ENCODE results near the gene ENC1.

The ENC1 gene

DNA sequence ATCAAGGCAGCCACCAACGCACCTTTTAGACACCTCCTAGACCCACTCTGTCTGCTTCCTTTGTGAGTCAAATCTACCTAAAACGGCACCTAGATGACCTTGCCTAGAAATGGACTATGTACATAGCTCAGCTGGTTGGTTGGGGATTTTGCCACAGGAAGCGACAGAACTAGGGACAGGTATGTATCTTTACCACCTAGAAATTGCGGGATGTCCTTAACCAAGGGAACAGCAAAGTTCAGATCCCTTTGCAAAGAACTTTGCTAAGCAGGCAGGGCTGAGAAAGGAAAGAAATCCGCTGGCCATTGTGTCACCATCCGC is 2.0 kb upstream of the ENC1 start:
- H3K27me3 ChIP-seq (ENCODE audit: control insufficient read depth, insufficient read depth, low read length, poor library complexity, severe bottlenecking), result peaks cover 9% of the 10 kb centered on the region
- WGBS, 2 experiments, result 80 to 90% methylated on average over 5 to 6 of the region's 6 CpGs
- no peaks in the 10 kb centered on the region for H3K36me3 ChIP-seq (ENCODE audit: control insufficient read depth, insufficient read depth, low read length)
- H3K4me3 ChIP-seq (ENCODE audit: insufficient read depth, low read depth, low read length), result no peak overlapping the region
- H3K4me1 ChIP-seq (ENCODE audit: control insufficient read depth, insufficient read depth, low read length), result peaks cover 10% of the 10 kb centered on the region
- no peak overlapping the region for H3K27ac ChIP-seq (ENCODE audit: insufficient read depth, low read depth, low read length, poor library complexity, severe bottlenecking)
- no peaks in the 10 kb centered on the region for H3K9me3 ChIP-seq (ENCODE audit: control insufficient read depth, low read length)

GRCh38 chr5:74641735-74642542 is 1.4 kb upstream of the ENC1 start:
- H3K27me3 ChIP-seq (ENCODE audit: control insufficient read depth, insufficient read depth, low read length, poor library complexity, severe bottlenecking), result peaks cover 9% of the 10 kb centered on the region
- 6 to 9% methylated on average over 28 of the region's 28 CpGs for WGBS, 2 experiments
- no peaks in the 10 kb centered on the region for H3K9me3 ChIP-seq (ENCODE audit: control insufficient read depth, low read length)
- no peaks in the 10 kb centered on the region for H3K36me3 ChIP-seq (ENCODE audit: control insufficient read depth, insufficient read depth, low read length)
- peaks cover 10% of the 10 kb centered on the region for H3K4me1 ChIP-seq (ENCODE audit: control insufficient read depth, insufficient read depth, low read length)
- peak overlapping the region; percentile 67 for H3K4me3 ChIP-seq (ENCODE audit: insufficient read depth, low read depth, low read length)
- peak overlapping the region; percentile 52 for H3K27ac ChIP-seq (ENCODE audit: insufficient read depth, low read depth, low read length, poor library complexity, severe bottlenecking)

DNA sequence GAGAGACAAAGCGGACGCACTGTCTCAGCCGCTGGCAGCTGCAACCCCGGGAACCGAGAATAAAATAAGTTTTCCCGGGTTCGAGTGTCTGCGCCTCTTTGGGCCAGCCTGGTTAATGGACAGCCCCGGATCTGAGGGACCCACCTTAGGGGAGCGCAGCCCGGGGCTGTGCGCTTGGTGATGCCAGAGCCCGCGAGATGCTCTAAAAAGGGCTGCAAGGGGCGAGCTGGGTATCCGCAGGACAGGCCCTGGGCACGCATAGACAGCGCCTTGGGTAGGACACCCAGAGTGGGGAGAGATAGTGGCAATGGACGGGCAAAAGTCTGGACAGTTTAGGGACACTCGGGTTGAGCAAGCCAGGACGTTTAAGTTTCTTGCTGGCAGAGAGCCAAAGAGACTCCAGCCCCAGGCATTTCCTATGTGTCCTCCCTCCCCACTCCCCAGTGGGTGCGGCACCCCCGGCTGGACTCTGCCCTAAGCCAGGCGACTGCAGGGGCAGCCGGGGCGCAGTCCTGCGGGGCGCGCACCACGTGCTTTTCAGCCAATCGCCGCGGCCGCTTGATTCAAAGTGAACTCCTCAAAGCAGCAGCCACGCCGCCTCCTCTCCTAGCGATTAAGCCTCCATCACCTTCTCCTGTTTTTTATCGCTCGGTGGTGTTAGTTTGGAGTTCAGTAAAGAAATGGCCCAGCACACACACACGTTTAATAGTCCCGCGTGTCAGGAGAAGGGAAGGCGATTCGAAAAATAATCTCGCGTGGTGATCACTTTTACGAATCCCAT is 616 bp upstream of the ENC1 start:
- Histone ChIP-seq H3K36me3 (ENCODE audit: control insufficient read depth, insufficient read depth, low read length) (peaks cover under 1% of the 10 kb centered on the region), H3K9me3 (ENCODE audit: control insufficient read depth, low read length) (no peaks in the 10 kb centered on the region), H3K27ac (ENCODE audit: insufficient read depth, low read depth, low read length, poor library complexity, severe bottlenecking) (peak overlapping the region; percentile 94), H3K4me1 (ENCODE audit: control insufficient read depth, insufficient read depth, low read length) (peaks cover 11% of the 10 kb centered on the region), H3K27me3 (ENCODE audit: control insufficient read depth, insufficient read depth, low read length, poor library complexity, severe bottlenecking) (peaks cover 9% of the 10 kb centered on the region), H3K4me3 (ENCODE audit: insufficient read depth, low read depth, low read length) (peak overlapping the region; percentile 67)
- WGBS, 2 experiments, result 1% methylated on average over 47 of the region's 47 CpGs

- Histone ChIP-seq H3K27me3 (ENCODE audit: control insufficient read depth, insufficient read depth, low read length, poor library complexity, severe bottlenecking) (peaks cover 9% of the 10 kb centered on the region), H3K27ac (ENCODE audit: insufficient read depth, low read depth, low read length, poor library complexity, severe bottlenecking) (peak overlapping the region; percentile 61), H3K9me3 (ENCODE audit: control insufficient read depth, low read length) (no peaks in the 10 kb centered on the region), H3K4me1 (ENCODE audit: control insufficient read depth, insufficient read depth, low read length) (peaks cover 13% of the 10 kb centered on the region), H3K4me3 (ENCODE audit: insufficient read depth, low read depth, low read length) (peak overlapping the region; percentile 67), H3K36me3 (ENCODE audit: control insufficient read depth, insufficient read depth, low read length) (peaks cover 11% of the 10 kb centered on the region)
- 0% methylated on average over 57 of the region's 57 CpGs for WGBS, 2 experiments
These were observed 600 bp downstream of the ENC1 start for GRCh38 chr5:74639807-74640449.

DNA sequence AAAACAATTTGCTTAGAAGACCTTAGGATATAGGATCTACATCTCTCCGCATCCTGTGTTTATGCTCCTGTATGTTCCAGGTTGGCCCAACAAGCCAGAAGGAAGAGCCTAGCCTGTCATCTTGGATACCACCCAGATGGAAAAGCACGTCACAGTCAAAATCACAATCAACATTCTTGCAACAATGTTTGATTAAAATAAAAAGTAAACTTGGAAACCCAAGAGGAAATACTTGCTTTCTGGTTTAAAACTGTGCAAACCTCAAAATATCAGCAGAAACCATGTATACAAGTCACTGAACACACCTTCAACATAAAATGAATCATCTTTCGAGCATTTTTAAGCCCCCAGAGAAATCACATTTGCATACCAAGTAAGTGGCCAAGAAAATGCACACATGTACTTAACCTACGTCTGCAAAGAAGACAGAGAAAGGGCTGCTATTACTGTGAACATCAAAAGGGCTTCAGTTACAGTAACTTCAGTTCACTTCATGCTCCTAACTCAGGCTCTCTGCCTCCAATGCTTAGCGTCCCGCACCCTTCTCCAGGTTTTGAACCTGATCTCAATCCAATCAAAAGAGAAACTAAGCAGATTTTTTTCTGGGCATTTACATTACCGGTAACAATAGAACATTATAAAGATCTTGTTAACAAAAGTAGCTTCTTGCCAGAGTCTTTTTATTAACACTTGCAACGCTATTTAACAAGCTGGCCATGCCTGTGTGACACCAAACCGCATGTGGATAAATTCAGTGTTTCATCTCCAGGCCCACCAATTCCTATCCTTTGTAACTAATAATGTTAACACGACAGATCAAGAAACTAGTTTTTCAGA is 1.3 kb downstream of the ENC1 start:
- H3K4me3 ChIP-seq (ENCODE audit: insufficient read depth, low read depth, low read length), result peak overlapping the region; percentile 67
- peaks cover 18% of the 10 kb centered on the region for H3K4me1 ChIP-seq (ENCODE audit: control insufficient read depth, insufficient read depth, low read length)
- peaks cover 17% of the 10 kb centered on the region for H3K36me3 ChIP-seq (ENCODE audit: control insufficient read depth, insufficient read depth, low read length)
- no peak overlapping the region for H3K27ac ChIP-seq (ENCODE audit: insufficient read depth, low read depth, low read length, poor library complexity, severe bottlenecking)
- H3K9me3 ChIP-seq (ENCODE audit: control insufficient read depth, low read length), result no peaks in the 10 kb centered on the region
- WGBS, 2 experiments, result 12 to 14% methylated on average over 9 to 10 of the region's 10 CpGs
- peaks cover 9% of the 10 kb centered on the region for H3K27me3 ChIP-seq (ENCODE audit: control insufficient read depth, insufficient read depth, low read length, poor library complexity, severe bottlenecking)

DNA sequence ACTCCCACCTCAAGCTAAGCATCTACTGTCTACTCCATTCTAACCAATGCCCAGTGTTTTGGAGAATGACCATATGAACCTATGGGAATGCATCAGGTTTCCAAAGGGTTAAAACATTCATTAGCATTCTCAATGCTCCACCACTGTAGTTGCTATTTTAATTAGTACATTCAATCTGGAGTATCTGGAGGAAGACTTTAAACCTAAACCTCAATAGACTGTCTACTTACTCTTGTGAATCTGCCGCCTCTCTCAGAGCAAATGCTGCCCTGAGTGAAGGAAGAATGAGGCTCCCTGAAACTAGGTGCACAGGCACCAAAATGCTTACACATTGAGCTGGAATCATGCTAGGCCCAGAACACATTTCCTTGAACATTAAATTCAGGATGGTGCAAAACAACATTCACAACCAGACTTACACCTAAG is 2.0 kb downstream of the ENC1 start:
- 53 to 67% methylated on average over 1 of the region's 1 CpG for WGBS, 2 experiments
- peaks cover 8% of the 10 kb centered on the region for H3K27me3 ChIP-seq (ENCODE audit: control insufficient read depth, insufficient read depth, low read length, poor library complexity, severe bottlenecking)
- H3K27ac ChIP-seq (ENCODE audit: insufficient read depth, low read depth, low read length, poor library complexity, severe bottlenecking), result no peak overlapping the region
- H3K4me3 ChIP-seq (ENCODE audit: insufficient read depth, low read depth, low read length), result peak overlapping the region; percentile 67
- H3K9me3 ChIP-seq (ENCODE audit: control insufficient read depth, low read length), result no peaks in the 10 kb centered on the region
- peaks cover 18% of the 10 kb centered on the region for H3K4me1 ChIP-seq (ENCODE audit: control insufficient read depth, insufficient read depth, low read length)
- peaks cover 22% of the 10 kb centered on the region for H3K36me3 ChIP-seq (ENCODE audit: control insufficient read depth, insufficient read depth, low read length)

GRCh38 chr5:74636552-74636951 is 4.0 kb downstream of the ENC1 start:
- Histone ChIP-seq H3K9me3 (ENCODE audit: control insufficient read depth, low read length) (no peaks in the 10 kb centered on the region), H3K36me3 (ENCODE audit: control insufficient read depth, insufficient read depth, low read length) (peaks cover 23% of the 10 kb centered on the region), H3K4me1 (ENCODE audit: control insufficient read depth, insufficient read depth, low read length) (peaks cover 26% of the 10 kb centered on the region), H3K4me3 (ENCODE audit: insufficient read depth, low read depth, low read length) (no peak overlapping the region), H3K27ac (ENCODE audit: insufficient read depth, low read depth, low read length, poor library complexity, severe bottlenecking) (no peak overlapping the region), H3K27me3 (ENCODE audit: control insufficient read depth, insufficient read depth, low read length, poor library complexity, severe bottlenecking) (no peaks in the 10 kb centered on the region)
- 90 to 91% methylated on average over 4 of the region's 4 CpGs for WGBS, 2 experiments

GRCh38 chr5:74636149-74636548 is 4.4 kb downstream of the ENC1 start:
- WGBS, 2 experiments, result 94 to 96% methylated on average over 12 of the region's 12 CpGs
- Histone ChIP-seq H3K27ac (ENCODE audit: insufficient read depth, low read depth, low read length, poor library complexity, severe bottlenecking) (no peak overlapping the region), H3K4me3 (ENCODE audit: insufficient read depth, low read depth, low read length) (no peak overlapping the region), H3K4me1 (ENCODE audit: control insufficient read depth, insufficient read depth, low read length) (peaks cover 30% of the 10 kb centered on the region), H3K36me3 (ENCODE audit: control insufficient read depth, insufficient read depth, low read length) (peaks cover 23% of the 10 kb centered on the region), H3K9me3 (ENCODE audit: control insufficient read depth, low read length) (no peaks in the 10 kb centered on the region), H3K27me3 (ENCODE audit: control insufficient read depth, insufficient read depth, low read length, poor library complexity, severe bottlenecking) (no peaks in the 10 kb centered on the region)

- Histone ChIP-seq H3K27ac (ENCODE audit: insufficient read depth, low read depth, low read length, poor library complexity, severe bottlenecking) (no peak overlapping the region), H3K4me1 (ENCODE audit: control insufficient read depth, insufficient read depth, low read length) (peaks cover 44% of the 10 kb centered on the region), H3K4me3 (ENCODE audit: insufficient read depth, low read depth, low read length) (no peak overlapping the region), H3K27me3 (ENCODE audit: control insufficient read depth, insufficient read depth, low read length, poor library complexity, severe bottlenecking) (no peaks in the 10 kb centered on the region), H3K9me3 (ENCODE audit: control insufficient read depth, low read length) (no peaks in the 10 kb centered on the region), H3K36me3 (ENCODE audit: control insufficient read depth, insufficient read depth, low read length) (peaks cover 23% of the 10 kb centered on the region)
- WGBS, 2 experiments, result 97% methylated on average over 16 of the region's 16 CpGs
These were observed 5.8 kb downstream of the ENC1 start for GRCh38 chr5:74634611-74635286.

Data from ectodermal cell (in vitro differentiated cells).